NT2/D1 (cell line): Measurements from ENCODE around the gene FABP3.

Source experiments
- SUZ12 ChIP-seq: IDR thresholded peaks from 2 replicates; pipeline ENCODE4 v1.6.1; 2011; ENCODE audit not compliant: insufficient read length, insufficient read depth; ENCODE audit errors: extremely low read depth
- YY1 ChIP-seq: IDR thresholded peaks from 2 replicates; pipeline ENCODE4 v1.6.1; 2011; ENCODE audit not compliant: insufficient read length, insufficient read depth
- ZNF274 ChIP-seq: IDR thresholded peaks from 2 replicates; pipeline ENCODE4 v1.6.1; 2011; ENCODE audit warnings: mild to moderate bottlenecking, low read depth, low read length

- TF ChIP-seq YY1 (no peak), ZNF274 (no peak), SUZ12 (no peak)
Measured at GRCh38 chr1:31324093-31324492, 48.8 kb downstream of the FABP3 start.
